ENCODE measurements around the gene COL13A1.

Gene COL13A1

DNA sequence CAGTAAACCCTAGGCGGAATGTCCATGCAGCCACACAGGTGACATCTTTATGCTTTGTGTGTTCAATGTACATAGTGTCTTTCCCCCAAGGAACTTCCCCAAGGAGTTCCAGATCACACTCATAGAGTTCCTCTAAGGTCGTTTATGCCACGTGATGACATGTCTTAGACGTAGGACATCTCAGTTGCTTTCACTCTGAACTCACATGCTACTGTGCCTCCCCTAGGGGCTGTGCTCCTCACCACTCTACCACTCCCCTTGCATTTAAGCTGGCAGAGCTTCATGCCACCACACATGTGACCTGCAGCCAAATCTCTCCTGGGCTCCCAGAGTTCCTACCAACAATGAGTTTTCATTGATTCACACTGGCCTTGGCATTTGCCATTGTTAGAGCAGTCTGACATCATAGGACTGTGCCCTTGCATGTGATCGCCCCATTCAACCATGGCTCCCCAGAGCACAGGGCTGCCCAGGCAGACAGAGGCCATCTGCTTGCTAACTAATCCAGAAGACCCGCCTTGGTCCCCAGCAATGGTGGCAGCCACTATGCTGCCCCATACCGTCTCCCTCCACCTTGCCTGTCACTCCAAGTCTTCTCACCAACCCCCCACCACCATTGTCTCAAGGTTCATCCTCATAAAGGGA, 155.7 kb downstream of the COL13A1 start:
- H3K27me3 ChIP-seq (ENCODE audit: control insufficient read depth in 2 of 2, insufficient read depth in 2 of 2, low read length in 2 of 2) = no peaks in the 10 kb centered on the region
- H3K27ac ChIP-seq (ENCODE audit: low read depth in 2 of 2, low read length in 2 of 2) = no peak overlapping the region
- H3K9me3 ChIP-seq (ENCODE audit: control insufficient read depth in 2 of 2, low read length in 2 of 2) = no peaks in the 10 kb centered on the region
- H3K36me3 ChIP-seq (ENCODE audit: control insufficient read depth in 2 of 2, insufficient read depth in 2 of 2, low read length in 2 of 2) = no peaks in the 10 kb centered on the region
- H3K9ac ChIP-seq (ENCODE audit: low read depth in 1 of 2, low read length in 2 of 2) = no peak overlapping the region
- H3K4me3 ChIP-seq (ENCODE audit: low read length in 2 of 2) = no peak overlapping the region
- peaks cover 10 to 13% of the 10 kb centered on the region in 2 donors for H3K4me1 ChIP-seq (ENCODE audit: control insufficient read depth in 2 of 2, insufficient read depth in 2 of 2, low read length in 2 of 2)

DNA sequence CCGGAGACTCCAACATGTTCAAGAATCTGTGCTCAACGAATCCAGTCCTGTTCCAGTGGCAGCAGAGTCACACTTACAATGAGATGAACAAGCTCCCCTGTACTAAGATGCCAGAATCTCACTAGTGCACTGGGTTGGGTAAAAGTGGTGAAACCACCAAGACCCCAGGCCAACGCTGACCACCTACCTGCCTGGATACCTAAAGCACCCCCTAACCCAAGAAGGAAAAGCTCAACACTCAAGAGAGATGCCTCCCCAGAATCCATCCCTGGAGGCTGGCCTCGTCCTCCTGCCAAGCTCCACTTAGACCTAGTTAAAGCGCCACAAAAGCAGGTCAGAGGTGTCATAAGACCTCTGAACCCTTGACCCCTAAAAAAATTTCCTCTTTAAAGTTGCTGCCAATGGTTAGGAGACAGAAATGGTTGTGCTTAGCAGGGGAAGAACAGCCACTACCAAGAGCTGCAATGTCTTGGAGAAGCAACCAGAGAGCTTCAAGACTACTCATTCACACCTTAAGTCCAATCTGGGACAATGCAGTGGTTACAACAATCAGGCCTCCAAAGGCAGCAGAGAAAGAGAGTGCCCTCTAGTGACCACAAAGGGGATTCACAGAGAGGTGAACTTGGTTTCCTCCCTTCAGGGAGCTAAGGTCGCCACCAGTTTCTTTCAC, 156.3 kb downstream of the COL13A1 start:
- Histone ChIP-seq H3K4me1 (ENCODE audit: control insufficient read depth in 2 of 2, insufficient read depth in 2 of 2, low read length in 2 of 2) (peaks cover 10 to 13% of the 10 kb centered on the region in 2 donors), H3K9ac (ENCODE audit: low read depth in 1 of 2, low read length in 2 of 2) (no peak overlapping the region), H3K27ac (ENCODE audit: low read depth in 2 of 2, low read length in 2 of 2) (no peak overlapping the region), H3K36me3 (ENCODE audit: control insufficient read depth in 2 of 2, insufficient read depth in 2 of 2, low read length in 2 of 2) (no peaks in the 10 kb centered on the region), H3K4me3 (ENCODE audit: low read length in 2 of 2) (no peak overlapping the region), H3K9me3 (ENCODE audit: control insufficient read depth in 2 of 2, low read length in 2 of 2) (no peaks in the 10 kb centered on the region), H3K27me3 (ENCODE audit: control insufficient read depth in 2 of 2, insufficient read depth in 2 of 2, low read length in 2 of 2) (no peaks in the 10 kb centered on the region)

DNA sequence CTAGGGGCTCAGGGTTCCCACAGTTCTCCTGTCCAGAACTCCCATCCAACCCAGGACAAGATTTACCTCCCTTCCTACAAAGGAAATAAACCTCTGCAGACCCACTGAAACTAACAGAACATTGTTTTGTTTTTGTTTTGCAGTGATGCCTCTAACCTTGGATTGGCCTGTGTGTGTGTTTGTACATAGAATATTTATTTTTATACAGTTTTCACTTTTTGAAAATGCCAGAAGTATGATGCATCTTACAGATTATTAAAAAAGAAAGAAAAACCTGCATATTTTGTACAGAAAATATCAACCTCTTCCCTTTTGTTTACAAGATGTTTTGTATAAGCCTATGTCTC, 156.8 kb downstream of the COL13A1 start:
- peaks cover 10 to 13% of the 10 kb centered on the region in 2 donors for H3K4me1 ChIP-seq (ENCODE audit: control insufficient read depth in 2 of 2, insufficient read depth in 2 of 2, low read length in 2 of 2)
- no peak overlapping the region for H3K9ac ChIP-seq (ENCODE audit: low read depth in 1 of 2, low read length in 2 of 2)
- no peaks in the 10 kb centered on the region for H3K9me3 ChIP-seq (ENCODE audit: control insufficient read depth in 2 of 2, low read length in 2 of 2)
- H3K27ac ChIP-seq (ENCODE audit: low read depth in 2 of 2, low read length in 2 of 2) = no peak overlapping the region
- no peaks in the 10 kb centered on the region for H3K36me3 ChIP-seq (ENCODE audit: control insufficient read depth in 2 of 2, insufficient read depth in 2 of 2, low read length in 2 of 2)
- H3K4me3 ChIP-seq (ENCODE audit: low read length in 2 of 2) = no peak overlapping the region
- H3K27me3 ChIP-seq (ENCODE audit: control insufficient read depth in 2 of 2, insufficient read depth in 2 of 2, low read length in 2 of 2) = no peaks in the 10 kb centered on the region

DNA sequence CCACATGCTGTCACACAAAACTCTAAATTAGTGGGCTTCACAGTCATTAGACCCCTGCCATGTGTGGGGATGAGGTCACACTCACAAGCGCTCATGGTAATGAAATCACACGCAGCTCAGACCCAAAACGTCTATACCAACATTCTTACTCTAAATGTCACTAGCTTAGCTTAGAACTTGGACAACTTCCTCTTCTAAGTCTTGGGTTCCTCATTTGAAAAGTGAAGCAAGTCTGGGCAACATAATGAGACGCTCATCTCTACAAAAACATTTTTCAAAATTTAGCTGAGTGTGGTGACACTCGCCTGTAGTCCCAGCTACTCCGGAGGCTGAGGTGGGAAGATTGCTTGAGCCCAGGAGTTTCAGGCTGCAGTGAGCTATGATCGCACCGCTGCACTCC, 158.2 kb downstream of the COL13A1 start:
- Histone ChIP-seq H3K27me3 (ENCODE audit: control insufficient read depth in 2 of 2, insufficient read depth in 2 of 2, low read length in 2 of 2) (no peaks in the 10 kb centered on the region), H3K9ac (ENCODE audit: low read depth in 1 of 2, low read length in 2 of 2) (no peak overlapping the region), H3K27ac (ENCODE audit: low read depth in 2 of 2, low read length in 2 of 2) (no peak overlapping the region), H3K4me3 (ENCODE audit: low read length in 2 of 2) (no peak overlapping the region), H3K36me3 (ENCODE audit: control insufficient read depth in 2 of 2, insufficient read depth in 2 of 2, low read length in 2 of 2) (no peaks in the 10 kb centered on the region), H3K4me1 (ENCODE audit: control insufficient read depth in 2 of 2, insufficient read depth in 2 of 2, low read length in 2 of 2) (peaks cover 10 to 13% of the 10 kb centered on the region in 2 donors), H3K9me3 (ENCODE audit: control insufficient read depth in 2 of 2, low read length in 2 of 2) (no peaks in the 10 kb centered on the region)

DNA sequence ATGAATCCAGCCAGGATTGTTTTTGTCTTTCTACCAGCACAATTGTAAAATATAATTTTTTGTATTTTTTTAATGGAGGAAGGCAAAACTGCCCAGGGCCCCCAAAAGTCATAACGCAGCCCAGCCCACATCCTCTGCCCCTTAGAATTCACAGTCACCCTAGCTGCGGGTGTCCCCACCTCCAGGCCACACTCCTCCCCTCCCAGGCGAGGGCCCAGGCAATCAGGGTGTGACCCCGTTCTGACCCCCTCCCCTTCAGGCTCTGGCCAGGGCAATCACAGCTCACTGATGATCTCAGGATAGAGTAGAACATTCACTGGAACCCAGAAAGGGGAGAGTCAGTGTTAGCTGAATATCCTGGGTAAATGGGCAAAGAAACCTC, 158.9 kb downstream of the COL13A1 start:
- Histone ChIP-seq H3K9ac (ENCODE audit: low read depth in 1 of 2, low read length in 2 of 2) (no peak overlapping the region), H3K9me3 (ENCODE audit: control insufficient read depth in 2 of 2, low read length in 2 of 2) (no peaks in the 10 kb centered on the region), H3K27me3 (ENCODE audit: control insufficient read depth in 2 of 2, insufficient read depth in 2 of 2, low read length in 2 of 2) (no peaks in the 10 kb centered on the region), H3K4me1 (ENCODE audit: control insufficient read depth in 2 of 2, insufficient read depth in 2 of 2, low read length in 2 of 2) (peaks cover 10 to 13% of the 10 kb centered on the region in 2 donors), H3K4me3 (ENCODE audit: low read length in 2 of 2) (no peak overlapping the region), H3K36me3 (ENCODE audit: control insufficient read depth in 2 of 2, insufficient read depth in 2 of 2, low read length in 2 of 2) (no peaks in the 10 kb centered on the region), H3K27ac (ENCODE audit: low read depth in 2 of 2, low read length in 2 of 2) (no peak overlapping the region)

DNA sequence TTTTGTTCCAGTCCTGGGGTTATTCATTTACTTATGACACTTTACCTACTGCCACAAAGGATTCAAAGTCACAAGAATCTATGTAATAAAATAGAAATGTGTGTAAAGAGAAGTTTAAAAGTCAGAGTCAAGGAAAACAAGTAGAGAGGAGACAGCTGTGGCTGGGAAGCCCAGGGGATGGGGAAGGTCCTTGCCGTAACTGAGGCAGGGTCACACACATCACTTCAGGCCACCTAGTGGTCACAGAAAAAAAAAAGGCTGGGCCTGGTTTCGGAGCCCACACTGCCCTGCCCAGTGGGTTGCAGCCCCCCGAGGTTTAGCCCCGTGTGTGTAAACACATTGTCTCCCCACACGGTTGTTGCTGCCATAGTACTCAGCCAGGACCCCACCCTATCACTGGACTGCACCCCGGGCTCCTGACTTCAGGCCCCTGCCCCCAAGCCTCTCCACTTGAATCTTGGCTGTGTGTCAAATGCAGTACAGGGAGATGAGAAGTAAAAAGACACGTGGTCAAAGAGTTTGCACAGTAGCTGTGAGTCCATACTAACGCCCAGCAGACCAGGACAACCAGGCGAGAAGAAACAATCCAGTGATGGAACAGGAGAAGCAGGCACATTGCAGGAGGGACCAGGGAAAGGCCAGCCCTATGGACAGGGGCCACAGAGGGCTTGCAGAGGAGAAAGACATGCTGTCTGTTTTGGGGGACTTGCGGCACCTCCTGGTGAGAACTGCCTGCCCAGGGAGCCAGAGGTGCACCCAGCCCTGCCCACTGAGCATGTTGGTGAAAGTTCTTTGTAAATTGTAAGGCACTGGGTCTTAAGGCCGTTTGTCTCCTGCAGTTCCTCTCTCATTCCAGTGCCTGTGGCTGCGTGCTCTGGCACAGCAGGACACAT, 159.5 kb downstream of the COL13A1 start:
- H3K27ac ChIP-seq (ENCODE audit: low read depth in 2 of 2, low read length in 2 of 2) = no peak overlapping the region
- no peaks in the 10 kb centered on the region for H3K9me3 ChIP-seq (ENCODE audit: control insufficient read depth in 2 of 2, low read length in 2 of 2)
- H3K4me3 ChIP-seq (ENCODE audit: low read length in 2 of 2) = no peak overlapping the region
- H3K9ac ChIP-seq (ENCODE audit: low read depth in 1 of 2, low read length in 2 of 2) = no peak overlapping the region
- no peaks in the 10 kb centered on the region for H3K36me3 ChIP-seq (ENCODE audit: control insufficient read depth in 2 of 2, insufficient read depth in 2 of 2, low read length in 2 of 2)
- no peaks in the 10 kb centered on the region for H3K27me3 ChIP-seq (ENCODE audit: control insufficient read depth in 2 of 2, insufficient read depth in 2 of 2, low read length in 2 of 2)
- H3K4me1 ChIP-seq (ENCODE audit: control insufficient read depth in 2 of 2, insufficient read depth in 2 of 2, low read length in 2 of 2) = peaks cover 10 to 13% of the 10 kb centered on the region in 2 donors

DNA sequence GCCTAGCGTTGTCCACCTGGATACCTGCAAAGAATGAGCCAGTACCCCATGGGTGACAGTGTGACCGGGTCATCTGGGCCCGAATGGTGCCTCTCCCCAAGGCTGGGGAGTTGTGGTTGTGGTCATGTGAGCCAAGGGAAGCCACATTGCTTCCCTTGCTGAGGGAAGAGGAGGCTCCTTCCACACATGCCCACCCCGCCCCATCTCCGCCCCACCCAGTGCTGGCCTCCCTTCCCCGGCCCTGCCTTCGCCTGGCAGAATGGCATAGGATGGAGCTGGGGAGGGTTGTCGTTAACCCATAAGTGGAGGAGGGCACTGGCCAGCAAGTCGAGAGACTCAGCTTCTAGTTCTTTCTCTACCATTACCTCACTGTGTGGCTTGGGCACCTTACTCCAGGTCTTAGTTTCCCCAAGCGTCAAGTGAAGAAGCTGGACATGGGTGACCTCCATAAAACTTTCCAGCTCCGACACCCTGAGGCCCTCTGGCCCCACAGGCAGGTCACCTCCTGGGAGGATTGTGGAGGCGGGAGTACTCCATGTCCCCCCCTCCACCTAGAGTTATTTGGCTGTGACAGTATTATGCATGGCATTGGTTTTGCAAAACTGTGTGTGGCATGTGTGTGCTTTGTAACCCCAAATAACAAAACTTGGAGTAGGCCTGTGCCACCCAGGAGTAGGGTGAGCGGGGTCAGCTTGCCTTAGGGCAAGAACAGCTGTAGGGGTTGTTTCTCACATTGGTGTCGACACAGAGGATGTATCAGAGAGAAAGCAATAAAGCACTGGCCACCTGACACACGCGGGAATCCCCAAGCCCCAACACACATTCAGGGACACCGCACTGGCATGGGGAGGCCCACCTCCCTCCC, 160.4 kb downstream of the COL13A1 start:
- no peaks in the 10 kb centered on the region for H3K9me3 ChIP-seq (ENCODE audit: control insufficient read depth in 2 of 2, low read length in 2 of 2)
- H3K9ac ChIP-seq (ENCODE audit: low read depth in 1 of 2, low read length in 2 of 2) = no peak overlapping the region
- H3K4me1 ChIP-seq (ENCODE audit: control insufficient read depth in 2 of 2, insufficient read depth in 2 of 2, low read length in 2 of 2) = peaks cover 10 to 13% of the 10 kb centered on the region in 2 donors
- no peaks in the 10 kb centered on the region for H3K36me3 ChIP-seq (ENCODE audit: control insufficient read depth in 2 of 2, insufficient read depth in 2 of 2, low read length in 2 of 2)
- no peaks in the 10 kb centered on the region for H3K27me3 ChIP-seq (ENCODE audit: control insufficient read depth in 2 of 2, insufficient read depth in 2 of 2, low read length in 2 of 2)
- no peak overlapping the region for H3K27ac ChIP-seq (ENCODE audit: low read depth in 2 of 2, low read length in 2 of 2)
- H3K4me3 ChIP-seq (ENCODE audit: low read length in 2 of 2) = no peak overlapping the region

DNA sequence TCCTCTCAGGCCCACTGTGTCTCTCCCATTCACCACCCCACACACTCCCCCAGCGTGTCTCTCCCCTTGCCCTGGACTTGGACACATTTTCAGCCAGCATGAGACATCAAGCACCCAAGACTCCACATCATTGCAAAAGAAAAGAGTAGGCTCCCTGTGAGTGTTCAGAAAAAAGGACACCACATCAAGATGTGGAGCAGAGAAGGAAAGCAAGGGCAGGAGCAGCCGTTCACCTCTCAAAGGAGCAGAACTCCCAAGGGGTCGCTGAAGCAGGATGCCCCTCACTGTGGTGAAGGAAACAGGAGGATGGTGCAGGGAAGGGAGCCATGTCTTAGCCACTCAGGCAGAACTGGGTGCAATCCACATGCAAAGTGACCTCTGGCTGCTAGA, 161.0 kb downstream of the COL13A1 start:
- Histone ChIP-seq H3K36me3 (ENCODE audit: control insufficient read depth in 2 of 2, insufficient read depth in 2 of 2, low read length in 2 of 2) (no peaks in the 10 kb centered on the region), H3K4me3 (ENCODE audit: low read length in 2 of 2) (no peak overlapping the region), H3K27me3 (ENCODE audit: control insufficient read depth in 2 of 2, insufficient read depth in 2 of 2, low read length in 2 of 2) (no peaks in the 10 kb centered on the region), H3K9me3 (ENCODE audit: control insufficient read depth in 2 of 2, low read length in 2 of 2) (no peaks in the 10 kb centered on the region), H3K4me1 (ENCODE audit: control insufficient read depth in 2 of 2, insufficient read depth in 2 of 2, low read length in 2 of 2) (peaks cover 10 to 13% of the 10 kb centered on the region in 2 donors), H3K9ac (ENCODE audit: low read depth in 1 of 2, low read length in 2 of 2) (no peak overlapping the region), H3K27ac (ENCODE audit: low read depth in 2 of 2, low read length in 2 of 2) (no peak overlapping the region)

DNA sequence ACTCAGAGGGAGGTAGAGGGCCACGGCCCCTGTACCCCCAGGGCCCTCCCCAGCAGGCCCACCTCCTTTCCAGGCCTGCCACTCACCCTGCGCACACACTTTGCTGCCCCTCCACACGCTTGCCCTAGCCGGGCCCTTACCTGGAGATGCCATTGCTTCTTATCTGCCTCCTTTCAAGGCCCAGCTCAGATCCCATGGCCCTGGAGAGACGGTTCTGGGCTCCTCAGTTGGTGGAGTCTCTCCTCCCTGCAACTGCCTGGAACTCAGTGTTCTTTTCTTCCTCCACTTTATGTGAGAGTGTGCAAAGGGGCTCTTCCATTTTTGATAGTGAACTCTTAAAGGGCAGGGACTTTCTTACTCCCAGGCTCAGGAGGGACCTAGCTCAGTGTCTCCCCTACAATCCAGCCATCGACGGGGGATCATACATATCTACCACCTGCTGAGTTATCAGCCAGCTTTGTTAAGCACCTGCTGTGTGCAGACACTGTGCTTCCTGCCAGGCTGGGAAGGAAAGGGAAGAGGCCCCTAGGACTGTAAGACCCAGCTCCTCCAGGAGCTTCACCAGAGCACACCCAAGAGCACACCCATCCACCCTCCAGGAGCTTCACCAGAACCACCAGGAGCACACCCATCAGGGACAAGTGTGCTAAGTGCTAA, 161.6 kb downstream of the COL13A1 start:
- Histone ChIP-seq H3K27me3 (ENCODE audit: control insufficient read depth in 2 of 2, insufficient read depth in 2 of 2, low read length in 2 of 2) (no peaks in the 10 kb centered on the region), H3K9ac (ENCODE audit: low read depth in 1 of 2, low read length in 2 of 2) (no peak overlapping the region), H3K36me3 (ENCODE audit: control insufficient read depth in 2 of 2, insufficient read depth in 2 of 2, low read length in 2 of 2) (no peaks in the 10 kb centered on the region), H3K4me3 (ENCODE audit: low read length in 2 of 2) (no peak overlapping the region), H3K9me3 (ENCODE audit: control insufficient read depth in 2 of 2, low read length in 2 of 2) (no peaks in the 10 kb centered on the region), H3K27ac (ENCODE audit: low read depth in 2 of 2, low read length in 2 of 2) (no peak overlapping the region), H3K4me1 (ENCODE audit: control insufficient read depth in 2 of 2, insufficient read depth in 2 of 2, low read length in 2 of 2) (peaks cover 10 to 13% of the 10 kb centered on the region in 2 donors)
